Loucy (cell line): Measurements from ENCODE around the gene P2RX7.

ENCODE experiments used
- CTCF ChIP-seq: fragments of 200-600 bp; sonication (generic); conservative IDR thresholded peaks from 2 replicates; pipeline ENCODE4 v1.5.1; 2014; ENCODE audit warnings: mild to moderate bottlenecking, antibody characterized with exemption, low read length
- EZH2phosphoT487 ChIP-seq: fragments of 200-600 bp; IDR thresholded peaks from 2 replicates; pipeline ENCODE4 v1.6.1; 2018; ENCODE audit warnings: antibody characterized with exemption, mild to moderate bottlenecking, moderate library complexity, borderline replicate concordance

- no peak for TF ChIP-seq CTCF
- TF ChIP-seq EZH2phosphoT487 = no peak
Observed at GRCh38 chr12:121191151-121191550, 58.5 kb downstream of the P2RX7 start.
